GM21576 (cell line): ENCODE measurements around the gene CLN5.

Experiments used
- ATAC-seq: cut with Tn5 transposase; IDR thresholded peaks from one replicate; pipeline ENCODE4 v1.9.1; 2021; ENCODE audit warnings: mild to moderate bottlenecking, moderate library complexity; ENCODE audit not compliant: unreplicated experiment

CLN5 gene

DNA sequence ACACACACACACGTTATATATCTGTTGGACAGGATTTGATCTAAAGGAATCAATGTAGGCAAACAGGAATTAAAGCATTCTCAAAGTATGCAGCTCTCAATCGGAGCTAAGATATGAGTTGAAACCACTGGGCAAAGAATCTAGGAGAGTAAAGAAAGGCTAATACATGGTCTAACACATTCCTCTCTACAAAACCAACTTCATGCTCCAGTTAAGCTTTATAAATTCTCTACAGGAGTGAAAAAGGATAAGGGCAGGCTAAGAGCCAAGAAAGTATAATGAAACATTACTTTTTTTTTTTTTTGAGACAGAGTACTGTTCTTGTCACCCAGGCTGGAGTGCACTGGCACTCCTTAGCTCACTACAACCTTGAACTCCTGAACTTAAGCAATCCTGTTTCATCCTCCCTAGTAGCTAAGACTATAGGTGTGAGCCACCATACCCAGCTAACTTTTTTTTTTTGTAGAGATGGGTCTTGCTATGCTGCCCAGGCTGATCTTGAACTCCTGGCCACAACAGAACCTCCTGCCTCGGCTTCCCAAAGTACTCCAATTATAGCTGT lies 24.5 kb downstream of the CLN5 start:
- no peak for ATAC-seq

- no peak for ATAC-seq
Observed at GRCh38 chr13:77016888-77017623, 25.2 kb downstream of the CLN5 start.

- ATAC-seq = no peak
Observed at GRCh38 chr13:77019756-77020155, 27.9 kb downstream of the CLN5 start.

- ATAC-seq = no peak
Observed at GRCh38 chr13:77022341-77022740, 30.5 kb downstream of the CLN5 start.

DNA sequence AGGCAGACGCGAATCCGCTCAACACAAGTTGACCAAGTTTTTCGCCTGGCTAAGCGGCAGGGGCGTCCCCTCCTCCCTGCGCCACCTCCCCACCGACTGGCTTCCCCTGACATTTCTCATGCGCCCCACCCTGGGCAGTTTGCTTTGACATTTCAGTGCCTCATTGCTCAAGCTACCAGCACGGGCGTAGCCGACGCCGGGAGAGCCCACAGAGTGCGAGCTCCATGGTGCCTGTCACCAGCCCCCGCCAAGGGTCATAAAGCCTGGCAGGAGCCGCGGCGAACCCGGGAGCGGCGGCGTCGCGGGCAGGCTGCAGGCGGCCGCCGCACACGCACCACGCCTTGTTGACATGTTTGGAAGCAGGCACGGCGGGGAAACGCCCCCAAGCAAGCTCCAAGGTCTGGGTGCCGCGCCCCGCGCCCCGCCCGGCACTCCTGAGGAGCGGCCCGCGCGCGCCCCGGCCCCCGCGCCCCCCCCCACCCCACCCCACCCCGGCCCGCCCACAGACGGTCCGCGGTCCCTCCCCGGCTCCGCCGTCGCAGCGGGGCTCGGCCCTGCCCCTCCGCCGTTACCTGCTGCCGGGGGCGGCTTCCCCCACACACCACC lies 34.5 kb downstream of the CLN5 start:
- ATAC-seq = peak; percentile 52

DNA sequence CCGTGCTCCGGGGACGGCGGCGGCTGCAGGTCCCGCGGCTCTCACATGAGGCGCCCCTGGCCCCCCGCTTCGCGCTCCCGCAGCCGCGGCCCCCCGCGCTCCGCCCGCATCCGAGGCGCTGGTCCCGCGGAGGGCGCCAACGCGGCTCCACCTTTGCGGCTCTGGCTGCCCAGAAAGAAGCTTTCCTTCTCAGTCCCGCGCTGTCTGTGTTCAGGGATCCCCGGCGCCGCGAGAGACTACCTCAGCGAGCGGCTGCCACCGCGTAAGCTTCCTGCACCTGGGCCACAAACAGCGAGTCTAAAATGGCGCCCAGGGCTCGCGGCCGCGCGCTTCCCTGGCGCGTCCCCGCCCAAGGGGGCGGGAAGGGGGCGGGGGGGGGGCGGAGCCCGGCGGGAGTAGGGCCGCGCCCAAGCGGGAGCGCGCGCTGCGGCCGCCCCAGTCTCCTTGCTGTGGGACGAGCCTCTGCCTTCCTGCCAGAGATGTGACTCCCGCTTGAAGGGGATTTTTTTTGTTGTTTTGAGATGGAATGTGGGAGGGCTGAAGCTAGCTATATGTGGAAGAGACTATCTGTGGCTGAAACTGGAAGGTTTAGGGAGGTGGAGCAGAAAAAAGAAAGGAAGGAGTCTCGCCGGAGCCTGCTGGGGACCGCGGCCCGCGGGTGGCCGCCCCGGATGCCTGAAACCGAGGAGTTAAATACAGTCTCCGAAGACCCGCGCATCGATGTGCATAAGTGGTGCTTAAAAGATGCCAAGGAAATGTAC lies 35.2 kb downstream of the CLN5 start, which contains the start of gene FBXL3:
TSS of gene FBXL3 (minus strand) at position 299 of the 761 bp plus-strand sequence. CDS start 5,299 bp downstream, outside the sequence.
- peak; percentile 50 for ATAC-seq

GRCh38 chr13:77028202-77028601 lies 36.3 kb downstream of the CLN5 start:
- no peak for ATAC-seq

DNA sequence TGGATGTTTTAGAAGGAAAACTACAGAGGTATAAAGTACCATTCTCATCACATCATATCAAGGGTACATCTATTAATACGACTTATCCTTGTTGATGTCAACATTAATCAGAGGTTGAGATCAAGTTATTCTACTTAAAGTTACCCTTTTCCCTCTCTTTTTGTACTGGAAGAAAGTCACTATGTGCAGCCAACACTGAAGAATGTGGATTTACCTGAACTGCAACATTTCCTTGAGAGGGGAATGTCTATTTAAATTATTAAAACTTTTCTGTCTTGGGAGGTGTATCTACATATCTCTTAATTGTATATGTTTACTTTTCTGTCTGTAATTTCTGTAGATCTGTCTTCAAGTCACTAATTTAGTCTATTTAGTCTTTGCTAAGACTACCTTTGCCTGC lies 37.6 kb downstream of the CLN5 start:
- no peak for ATAC-seq

GRCh38 chr13:77031656-77032243 lies 39.9 kb downstream of the CLN5 start:
- ATAC-seq = no peak

DNA sequence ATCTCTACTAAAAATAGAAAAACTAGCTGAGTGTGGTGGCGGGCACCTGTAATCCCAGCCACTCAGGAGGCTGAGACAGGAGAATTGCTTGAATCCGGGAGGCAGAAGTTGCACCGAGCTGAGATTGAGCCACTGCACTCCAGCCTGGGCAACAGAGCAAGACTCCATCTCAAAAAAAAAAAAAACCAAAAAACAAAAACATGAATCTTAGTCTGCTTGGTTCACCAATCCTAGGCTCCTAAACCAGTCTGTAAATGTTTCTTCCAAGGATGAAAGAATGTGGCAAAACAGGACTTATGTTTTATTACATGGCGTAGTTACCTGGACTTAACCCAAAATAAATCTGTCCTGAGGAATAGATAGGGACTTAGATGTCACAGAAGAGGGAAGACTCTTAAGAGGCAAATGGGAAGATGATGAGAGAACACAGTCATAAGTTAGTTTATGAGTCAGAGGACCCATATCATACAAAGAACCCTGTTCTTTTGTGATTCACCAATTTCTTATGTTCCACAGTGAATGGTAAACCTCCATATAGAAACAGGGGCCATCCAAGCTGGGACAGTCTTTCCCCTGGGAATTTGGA lies 41.9 kb downstream of the CLN5 start:
- ATAC-seq = no peak

DNA sequence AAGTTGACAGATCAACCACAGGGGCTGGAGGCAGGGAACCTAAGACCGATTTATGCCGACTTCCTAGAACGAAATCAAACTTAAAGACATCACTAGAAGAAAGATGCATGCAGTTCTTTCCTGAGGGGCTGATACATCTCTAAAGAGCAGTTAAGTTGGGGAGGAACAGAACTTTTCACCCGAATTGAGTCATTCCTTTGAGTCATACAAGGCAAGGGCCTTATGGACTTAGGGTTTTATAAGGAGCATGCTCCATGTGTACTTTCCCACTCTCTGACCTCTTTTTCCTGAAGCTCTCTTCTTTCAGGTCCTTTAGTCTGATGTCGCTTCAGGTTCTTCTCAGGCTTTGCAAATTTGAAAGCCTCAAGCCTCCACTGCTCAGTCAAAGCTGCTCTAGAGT lies 43.0 kb downstream of the CLN5 start:
- ATAC-seq = no peak

GRCh38 chr13:77036279-77036678 lies 44.4 kb downstream of the CLN5 start:
- no peak for ATAC-seq

DNA sequence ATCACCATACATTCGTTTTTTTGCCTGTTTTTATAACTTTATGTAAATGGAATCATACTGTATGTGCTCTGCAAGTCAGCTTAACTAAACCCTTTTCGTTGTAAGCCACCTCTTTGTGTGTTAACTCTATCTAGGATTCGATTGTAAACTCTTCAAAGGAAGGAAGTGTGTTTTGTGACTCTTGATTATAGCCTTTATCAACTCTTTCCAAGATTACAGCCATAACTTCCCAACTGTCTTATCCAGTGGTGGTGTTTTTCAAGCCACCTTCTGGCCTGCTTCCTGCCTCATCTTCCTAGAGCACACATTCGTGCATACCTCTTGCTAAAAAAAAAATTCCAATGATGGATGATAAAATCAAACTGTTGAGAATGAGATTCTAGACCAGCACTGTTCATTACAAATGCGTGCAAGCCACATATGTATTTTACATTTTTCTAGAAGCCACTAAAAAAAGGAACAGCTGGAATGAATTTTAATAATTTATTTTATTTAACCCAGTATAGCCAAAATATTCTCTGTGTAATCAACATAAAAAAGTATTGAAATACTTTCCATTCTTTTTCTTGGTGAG lies 47.1 kb downstream of the CLN5 start:
- no peak for ATAC-seq

DNA sequence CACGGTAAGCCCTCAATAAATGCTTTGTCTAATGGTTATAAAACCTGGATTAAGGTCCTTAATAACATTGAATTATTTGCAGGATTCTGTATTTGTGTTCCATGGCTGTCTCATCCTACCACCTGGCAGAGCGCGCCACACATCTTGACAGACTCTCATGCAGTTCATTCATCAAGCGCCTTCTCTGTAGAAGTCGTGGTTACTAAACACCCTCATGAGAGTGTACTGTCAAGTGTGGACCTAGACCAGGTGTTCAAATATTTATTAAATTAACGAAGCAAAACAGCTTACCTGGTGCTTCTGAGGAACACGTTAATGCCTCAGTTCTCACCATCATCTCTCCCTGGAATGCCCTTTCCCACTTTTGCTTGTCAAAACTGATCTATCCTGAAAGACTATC lies 48.2 kb downstream of the CLN5 start:
- ATAC-seq = no peak

DNA sequence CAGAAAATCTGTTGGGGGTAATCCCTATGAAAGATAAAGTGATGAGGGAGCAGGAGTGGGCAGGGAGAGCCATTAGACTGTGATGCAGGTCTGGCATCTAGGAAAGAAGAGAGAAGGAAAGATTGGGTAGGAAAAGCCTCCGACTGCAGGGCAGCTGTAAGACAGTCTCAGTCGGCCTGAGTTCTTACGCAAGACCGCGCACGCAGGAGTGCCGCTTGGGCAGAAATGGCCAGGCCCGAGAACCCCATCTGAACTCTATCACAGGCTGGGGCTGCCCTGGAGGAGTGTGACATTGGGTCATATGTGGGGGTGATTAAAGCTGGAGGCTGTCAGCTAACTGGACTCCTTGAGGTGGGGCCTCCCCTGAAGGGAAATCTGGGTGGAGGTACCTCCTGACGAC lies 49.0 kb downstream of the CLN5 start:
- ATAC-seq = no peak

DNA sequence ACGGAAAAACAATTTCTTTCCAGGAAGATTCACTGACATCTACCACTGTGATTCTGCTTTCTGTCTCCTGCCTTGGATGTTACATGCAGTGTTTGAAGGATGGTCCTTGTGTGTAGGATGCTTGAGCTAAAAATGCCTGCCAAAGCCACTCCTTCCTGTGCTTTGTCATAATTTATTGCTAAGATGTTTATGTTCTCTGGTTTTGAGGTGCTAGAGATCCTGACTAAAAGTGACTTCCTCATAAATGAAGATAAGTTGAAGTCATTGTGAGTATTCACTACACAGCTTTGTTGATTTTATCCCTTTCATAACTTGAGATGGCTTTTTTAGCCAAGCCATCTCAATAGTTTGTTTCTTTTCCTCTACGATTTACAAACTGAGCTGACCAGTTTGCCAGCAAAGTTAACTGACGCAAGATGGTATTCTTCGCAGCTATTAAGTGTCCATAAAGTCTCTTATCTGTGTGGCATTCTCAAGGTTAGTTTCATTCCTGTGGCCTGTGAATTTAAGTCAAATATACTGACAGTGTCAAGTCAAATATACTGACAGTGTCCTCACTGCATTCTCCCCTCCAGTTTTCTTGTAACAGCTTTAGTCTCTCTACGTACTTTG lies 50.8 kb downstream of the CLN5 start:
- ATAC-seq = no peak

GRCh38 chr13:77047649-77048343 lies 55.9 kb downstream of the CLN5 start:
- ATAC-seq = no peak

GRCh38 chr13:77048681-77049080 lies 56.8 kb downstream of the CLN5 start:
- no peak for ATAC-seq

DNA sequence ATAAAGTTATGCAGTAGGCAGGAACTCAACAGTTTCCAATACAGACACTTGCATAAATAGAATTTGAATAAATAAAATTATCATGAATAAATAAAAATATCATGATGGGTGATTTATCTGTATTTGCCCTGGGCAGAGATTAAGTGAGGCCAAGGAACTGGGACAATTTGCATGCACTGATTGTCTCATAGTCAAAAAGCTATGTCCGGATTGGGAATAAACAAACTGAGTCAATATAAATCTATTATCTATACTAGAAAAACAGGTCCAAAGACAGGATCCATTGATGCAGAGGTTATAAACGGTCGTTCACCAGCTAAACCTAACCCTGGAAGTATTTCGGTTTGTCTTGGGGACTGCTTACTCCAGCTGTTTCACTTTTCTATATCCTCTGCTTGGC lies 61.3 kb downstream of the CLN5 start:
- no peak for ATAC-seq
